HG03558 (cell line): Measurements from ENCODE around the gene BRPF1.

Experiments
- ATAC-seq: cut with Tn5 transposase; IDR thresholded peaks from one replicate; pipeline ENCODE4 v1.9.1; 2021; ENCODE audit warnings: moderate number of reproducible peaks; ENCODE audit not compliant: unreplicated experiment; ENCODE audit errors: extremely low read depth

BRPF1 gene

DNA sequence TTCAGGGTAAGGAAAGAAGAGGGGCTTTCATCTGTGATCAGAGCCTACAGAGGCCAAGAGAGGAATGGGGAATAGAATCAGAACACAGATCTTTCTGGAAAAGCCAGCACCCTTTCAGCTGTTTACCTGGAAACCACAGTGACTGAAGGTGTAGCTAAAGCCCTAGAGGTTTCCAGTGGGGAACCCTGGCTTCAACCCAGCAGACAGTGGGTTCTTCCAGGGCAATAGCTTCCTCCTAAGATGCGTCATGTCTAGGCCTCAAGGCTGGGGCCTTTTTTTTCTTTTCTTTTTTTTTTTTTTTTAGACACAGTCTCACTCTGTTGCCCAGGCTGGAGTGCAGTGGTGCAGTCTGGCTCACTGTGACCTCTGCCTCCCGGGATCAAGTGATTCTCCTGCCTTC lies 31.0 kb upstream of the BRPF1 start:
- no peak for ATAC-seq

DNA sequence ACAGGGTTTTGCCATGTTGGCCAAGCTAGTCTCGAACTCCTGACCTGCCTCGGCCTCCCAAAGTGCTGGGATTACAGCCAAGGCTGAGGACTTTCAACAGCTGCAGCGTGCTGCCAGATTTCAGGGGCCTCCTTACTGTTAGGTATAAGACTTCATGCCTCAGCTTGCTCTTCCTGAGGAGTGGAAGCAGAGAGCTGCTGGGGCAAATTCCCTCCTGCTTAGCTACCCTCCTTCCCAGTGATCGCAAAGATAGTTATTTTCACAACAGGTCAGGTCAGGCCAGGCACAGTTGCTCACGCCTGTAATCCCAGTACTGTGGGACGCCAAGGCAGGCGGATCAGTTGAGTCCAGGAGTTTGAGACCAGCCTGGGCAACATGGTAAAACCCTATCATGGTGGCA lies 30.5 kb upstream of the BRPF1 start:
- ATAC-seq = no peak

DNA sequence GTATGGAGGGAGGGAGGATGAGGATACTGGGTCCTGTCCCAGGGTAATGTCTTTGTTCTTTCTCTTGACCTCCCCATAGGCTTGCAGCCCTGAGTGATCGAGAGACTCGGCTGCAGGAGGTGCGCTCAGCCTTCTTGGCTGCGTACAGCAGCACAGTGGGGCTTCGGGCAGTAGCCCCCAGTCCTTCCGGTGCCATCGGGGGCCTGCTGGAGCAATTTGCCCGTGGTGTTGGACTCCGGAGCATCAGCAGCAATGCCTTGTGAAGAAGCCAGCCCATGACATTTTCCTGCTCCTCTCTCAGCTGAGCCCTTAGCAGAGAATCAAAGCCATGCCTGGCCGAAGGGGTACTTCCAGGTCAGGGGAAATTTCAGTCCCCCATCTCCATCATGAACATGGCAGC lies 29.8 kb upstream of the BRPF1 start:
- no peak for ATAC-seq

DNA sequence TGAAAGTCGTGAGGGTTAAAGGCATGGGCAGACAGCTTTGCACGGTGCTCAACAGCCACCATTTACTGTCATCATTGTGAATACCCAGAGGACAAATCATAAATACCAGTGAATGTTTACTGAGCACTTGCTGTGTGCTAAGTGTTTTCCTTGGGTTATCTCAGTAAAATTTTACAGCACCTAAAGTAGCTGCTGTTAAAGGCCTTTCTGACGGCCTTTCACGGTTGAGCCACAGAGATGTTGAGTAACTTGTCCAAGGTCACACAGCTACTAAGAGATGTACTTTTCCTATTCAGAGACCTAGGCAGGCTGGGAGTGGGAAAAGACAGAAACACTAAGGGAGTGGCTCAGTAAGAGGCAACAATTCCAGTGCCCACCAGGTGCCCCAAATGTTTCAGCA lies 28.3 kb upstream of the BRPF1 start:
- ATAC-seq = no peak

DNA sequence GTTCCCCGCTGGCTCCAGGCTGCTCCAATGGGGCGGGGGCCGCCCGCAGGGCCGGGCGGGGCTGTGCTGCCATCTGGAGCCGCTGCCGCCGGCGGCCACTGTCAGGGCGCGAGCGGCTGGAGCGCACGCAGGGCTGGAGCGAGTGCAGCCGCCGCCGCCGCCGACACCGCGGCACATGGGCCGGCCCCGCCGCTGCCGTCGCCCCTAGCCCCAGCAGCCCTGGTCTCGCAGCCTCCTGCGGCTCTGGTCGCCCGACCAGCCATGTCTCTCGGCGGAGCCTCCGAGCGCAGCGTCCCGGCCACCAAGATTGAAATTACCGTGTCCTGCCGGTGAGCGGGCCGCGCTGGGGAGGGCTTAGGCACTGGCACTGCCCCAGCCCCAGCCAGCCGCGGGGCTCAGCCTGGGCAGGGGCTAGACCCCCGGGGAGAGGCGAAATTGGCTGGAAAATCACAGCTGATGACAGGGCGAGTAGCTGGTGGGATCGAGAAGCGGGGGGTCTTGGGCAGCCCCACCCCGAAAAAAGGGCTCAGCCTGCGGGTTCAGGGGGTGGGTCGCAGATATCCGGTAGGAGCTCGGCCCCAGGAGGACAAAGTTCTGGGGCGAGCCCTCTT lies 27.7 kb upstream of the BRPF1 start, which contains the start of gene CPNE9:
Gene CPNE9, plus strand, starts transcription at position 98 of the 611 bp plus-strand sequence. Its CDS starts 164 bp downstream, at position 262.
- no peak for ATAC-seq

DNA sequence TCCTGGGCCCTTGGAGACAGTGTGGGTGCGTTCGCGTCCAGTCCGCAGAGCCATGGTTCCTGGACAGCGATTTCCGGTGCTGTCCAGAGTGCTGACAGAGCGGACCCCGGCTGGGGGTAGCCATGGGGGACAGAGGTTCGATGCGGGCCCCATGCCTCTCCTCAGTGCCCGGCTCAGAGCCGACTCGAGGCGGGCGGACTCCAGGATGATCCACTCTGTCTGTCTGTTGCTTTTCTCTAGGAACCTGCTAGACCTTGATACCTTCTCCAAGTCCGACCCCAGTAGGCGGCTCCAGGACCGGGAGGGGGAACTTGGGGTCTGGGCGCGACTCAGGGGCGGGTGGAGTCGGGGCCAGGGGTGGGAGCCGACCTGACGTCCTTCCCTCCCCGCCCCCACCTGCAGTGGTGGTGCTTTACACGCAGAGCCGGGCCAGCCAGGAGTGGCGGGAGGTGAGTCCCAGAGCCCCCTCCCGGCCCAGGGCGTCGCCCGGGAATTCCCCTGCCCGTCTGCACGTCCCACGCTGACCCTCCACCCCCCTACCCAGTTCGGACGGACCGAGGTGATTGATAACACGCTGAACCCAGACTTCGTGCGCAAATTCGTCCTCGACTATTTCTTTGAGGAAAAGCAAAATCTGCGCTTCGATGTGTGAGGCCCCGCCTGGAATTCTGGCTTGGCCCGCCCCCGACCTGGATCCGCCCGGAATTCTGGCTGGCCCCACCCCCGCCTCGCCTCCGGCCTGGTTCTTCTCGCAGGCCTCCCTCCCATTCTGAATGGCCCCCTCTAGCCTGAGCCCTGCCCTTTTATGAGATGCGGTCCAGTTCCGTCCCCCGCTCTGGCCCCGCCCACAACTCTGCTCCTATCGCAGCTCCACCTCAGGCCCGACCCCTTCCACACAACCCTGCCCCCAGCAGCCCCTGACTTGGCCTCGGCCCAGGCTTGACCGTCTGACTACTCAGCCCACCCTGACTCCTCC lies 26.9 kb upstream of the BRPF1 start:
- ATAC-seq = no peak

DNA sequence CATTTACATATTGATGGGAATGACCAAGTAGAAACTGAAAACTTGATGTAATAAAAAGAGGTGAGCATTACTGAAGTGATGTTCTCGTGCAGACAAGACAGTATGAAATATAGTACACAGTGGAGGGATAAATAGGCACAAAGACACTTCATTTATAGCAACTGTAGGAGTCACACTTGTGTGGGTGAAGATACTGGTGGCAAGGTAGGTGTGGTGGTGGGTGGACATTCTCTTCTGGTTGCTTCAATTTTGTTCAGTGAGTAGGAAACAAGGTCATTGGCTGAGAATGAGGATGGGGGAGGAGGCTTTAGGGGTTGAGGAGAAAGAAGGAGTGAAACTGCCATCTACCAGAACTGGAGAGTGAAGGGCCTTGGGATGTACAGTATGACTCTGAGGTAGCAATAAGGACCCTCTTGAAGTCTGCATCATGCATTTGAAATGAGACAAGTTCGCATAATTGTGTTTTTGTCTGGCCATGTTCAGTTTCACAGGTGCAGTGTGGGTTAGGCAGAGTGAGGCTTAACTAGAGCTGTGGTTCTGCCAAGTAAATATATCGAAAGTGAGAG lies 21.3 kb upstream of the BRPF1 start:
- no peak for ATAC-seq

DNA sequence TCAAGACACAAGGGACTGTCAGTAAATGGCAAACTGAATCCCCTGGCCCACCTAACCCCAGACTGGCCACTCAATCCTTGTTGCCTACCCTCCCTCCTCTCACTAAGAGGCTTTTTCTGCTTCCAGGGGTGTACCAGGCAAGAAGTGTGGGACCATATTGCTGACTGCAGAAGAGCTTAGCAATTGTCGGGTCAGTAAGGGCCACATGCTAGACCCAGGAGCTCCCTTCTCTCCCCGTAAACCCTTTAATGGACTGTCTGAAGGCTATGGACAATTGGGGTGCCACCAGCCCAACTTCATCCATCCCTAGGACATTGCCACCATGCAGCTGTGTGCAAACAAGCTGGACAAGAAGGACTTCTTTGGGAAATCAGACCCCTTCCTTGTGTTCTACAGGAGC lies 19.1 kb upstream of the BRPF1 start:
- no peak for ATAC-seq

DNA sequence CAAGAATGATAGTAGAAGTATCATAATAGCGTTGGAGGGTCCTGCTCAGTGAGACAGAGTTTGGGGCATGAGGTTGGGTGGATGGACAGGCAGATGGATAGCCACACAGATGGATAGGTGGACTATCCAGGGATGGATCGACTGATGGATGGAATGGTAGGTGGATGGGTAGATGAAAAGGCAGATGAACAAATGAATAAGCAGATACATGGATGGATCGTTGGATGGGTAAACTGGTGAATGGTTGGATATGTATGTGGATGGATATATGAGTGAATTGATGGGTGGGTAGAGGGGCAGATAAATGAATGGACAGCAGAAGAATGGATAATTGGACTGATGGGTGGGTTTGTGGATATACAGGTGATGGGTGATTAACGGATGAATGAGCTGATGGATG lies 18.4 kb upstream of the BRPF1 start:
- no peak for ATAC-seq

DNA sequence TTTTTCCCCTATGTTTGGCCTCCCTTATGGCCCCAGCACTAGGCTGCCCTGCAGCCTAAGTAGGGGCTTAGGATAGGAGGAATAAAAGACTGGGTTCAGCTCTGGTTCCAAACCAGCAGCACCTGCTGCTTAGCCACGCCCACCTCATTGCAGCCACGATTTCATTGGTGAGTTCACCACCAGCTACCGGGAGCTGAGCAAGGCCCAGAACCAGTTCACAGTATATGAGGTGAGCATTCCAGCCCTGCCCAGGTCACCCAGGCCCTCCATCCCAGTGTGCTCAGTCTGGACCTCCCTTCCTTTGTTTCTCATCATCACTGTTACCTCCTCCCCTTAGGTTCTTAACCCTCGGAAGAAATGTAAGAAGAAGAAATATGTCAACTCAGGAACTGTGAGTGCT lies 16.4 kb upstream of the BRPF1 start:
- ATAC-seq = no peak

DNA sequence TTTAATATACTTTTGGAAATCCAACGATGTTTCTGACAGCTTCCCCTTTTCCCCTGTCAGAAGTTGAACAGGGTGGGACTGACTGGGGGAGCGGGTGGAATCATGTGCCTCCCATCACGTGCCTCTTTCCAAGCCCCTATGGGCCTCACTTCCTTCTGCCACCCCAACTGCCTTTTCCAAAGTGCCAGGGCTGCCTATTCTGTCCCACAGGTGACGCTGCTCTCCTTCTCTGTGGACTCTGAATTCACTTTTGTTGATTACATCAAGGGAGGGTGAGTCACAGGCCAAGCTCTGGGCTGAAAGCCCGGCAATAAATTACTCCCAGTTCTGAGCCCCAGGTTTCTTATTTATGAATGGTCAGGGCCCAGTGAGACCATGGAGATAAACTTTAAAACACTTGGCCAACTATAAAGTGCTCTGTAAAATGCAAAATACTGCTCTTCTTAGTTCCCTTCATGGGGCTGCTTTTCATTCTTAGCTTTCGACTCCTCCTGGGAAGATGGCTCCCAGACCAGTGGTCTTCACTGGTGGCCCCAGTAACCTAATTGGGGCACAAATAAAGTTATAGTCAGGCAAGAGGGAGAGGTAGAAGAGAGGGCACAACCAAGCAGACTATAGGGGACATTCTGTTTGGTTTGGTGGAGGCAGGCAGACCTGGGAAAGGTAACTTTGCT lies 15.6 kb upstream of the BRPF1 start:
- no peak for ATAC-seq

DNA sequence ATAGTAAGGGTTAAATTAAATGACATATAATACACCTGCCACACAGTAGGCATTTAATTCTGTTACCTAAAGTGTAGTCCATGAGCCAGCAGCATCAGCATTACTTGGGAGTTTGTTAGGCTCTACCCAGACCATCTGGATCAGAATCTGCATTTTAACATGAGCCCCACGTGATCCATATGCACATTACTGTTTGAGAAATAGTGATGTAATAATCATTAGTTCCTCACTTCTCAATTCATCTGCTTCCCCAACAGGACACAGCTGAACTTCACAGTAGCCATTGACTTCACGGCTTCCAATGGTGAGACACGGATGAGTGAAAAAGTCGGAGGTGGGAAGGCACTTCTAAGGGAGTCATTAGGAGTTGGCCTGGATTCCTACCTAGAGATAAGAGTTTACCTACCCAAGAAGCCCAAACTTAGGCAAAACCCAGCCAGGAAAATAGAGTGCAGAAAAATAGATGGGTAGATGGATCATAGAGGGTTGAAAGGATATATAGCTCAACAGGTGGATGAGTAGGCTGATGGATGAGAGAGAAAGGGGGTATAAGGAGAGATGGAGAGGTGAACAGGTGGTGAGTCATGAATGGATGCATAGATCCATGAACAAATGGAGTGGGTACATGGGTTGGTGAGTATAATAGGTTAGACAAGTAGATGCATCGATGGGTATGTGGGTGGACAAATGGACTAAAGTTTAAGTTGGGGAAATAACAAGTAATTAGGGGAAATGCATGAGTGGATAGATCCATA lies 14.6 kb upstream of the BRPF1 start:
- ATAC-seq = no peak

DNA sequence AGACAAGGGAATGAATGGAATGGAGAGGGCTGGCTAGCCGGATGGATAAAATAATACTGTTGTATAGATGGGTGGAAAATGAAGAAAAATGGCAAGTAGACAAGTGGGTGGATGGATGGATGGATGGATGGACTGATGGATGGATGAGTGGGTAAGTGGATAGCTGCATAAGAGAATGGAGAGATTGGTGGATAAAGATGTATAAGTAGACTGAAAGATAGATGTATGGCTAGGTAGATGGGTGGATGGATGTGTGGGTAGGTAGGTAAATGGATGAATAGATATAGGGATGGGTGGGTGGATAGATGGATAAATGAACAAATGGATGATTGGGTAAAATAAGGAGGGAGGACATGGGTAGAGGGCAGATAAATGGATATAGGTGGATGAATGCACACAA lies 14.0 kb upstream of the BRPF1 start:
- ATAC-seq = no peak

DNA sequence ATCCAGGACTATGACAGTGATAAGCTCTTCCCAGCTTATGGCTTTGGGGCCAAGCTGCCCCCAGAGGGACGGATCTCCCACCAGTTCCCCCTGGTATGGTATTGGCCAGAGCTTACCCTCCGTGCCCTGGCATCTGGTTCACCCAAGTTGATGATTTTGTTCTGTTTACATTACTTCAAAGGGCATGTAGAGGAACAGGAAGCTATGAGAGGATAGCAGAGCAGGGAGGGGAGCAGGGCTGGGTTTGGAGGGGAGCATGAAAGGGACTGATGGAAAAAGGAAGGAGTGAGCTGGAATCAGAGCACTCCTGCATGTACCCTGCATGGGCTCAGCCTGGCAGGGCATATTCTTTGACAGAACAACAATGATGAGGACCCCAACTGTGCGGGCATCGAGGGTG lies 13.4 kb upstream of the BRPF1 start:
- no peak for ATAC-seq

DNA sequence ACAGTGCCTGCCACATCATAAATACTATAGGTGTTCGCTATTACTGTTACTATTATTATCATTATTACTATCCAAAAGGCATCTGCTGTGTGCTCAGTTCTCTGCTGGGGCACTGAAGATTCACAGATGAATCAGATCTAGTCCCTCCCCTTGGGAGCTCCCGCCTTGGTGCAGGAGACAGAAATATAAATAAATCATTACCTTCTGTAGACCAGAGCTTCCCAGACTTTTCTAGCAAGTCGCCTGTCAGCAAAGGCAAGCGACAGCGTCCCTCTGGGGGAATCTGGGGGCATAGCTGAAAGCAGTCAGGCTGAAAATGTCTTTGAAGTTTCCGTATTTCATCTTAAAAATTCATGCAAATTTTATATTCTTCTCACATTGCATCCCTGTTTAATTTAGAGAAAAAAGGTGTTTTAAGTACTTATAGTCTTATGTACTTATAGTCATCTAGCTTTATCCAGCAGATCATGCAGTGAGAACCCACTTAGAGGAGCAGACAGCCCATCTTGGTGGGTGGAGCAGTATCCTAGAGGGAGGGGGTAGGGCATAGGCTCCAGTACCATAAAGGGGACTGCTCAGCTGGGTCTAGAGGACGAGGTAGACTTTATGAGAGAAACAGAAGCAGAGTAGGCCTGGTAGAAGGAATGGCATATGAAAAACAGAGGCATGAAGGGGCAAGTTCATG lies 10.4 kb upstream of the BRPF1 start:
- no peak for ATAC-seq

DNA sequence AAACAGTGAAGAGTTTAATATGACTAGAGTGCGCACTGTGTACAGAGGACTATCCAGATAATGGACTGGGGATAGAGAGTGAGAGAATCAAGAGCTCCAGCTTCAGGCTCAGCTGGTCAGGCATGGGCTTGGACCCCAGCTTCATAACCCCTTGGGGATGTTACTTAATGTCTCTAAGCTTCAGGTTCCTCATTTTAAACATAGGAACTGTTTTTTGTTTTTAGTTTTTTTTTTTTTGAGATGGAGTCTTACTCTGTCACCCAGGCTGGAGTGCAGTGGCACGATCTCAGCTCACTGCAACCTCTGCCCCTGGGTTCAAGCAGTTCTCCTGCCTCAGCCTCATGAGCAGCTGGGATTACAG lies 9.9 kb upstream of the BRPF1 start:
- ATAC-seq = no peak

DNA sequence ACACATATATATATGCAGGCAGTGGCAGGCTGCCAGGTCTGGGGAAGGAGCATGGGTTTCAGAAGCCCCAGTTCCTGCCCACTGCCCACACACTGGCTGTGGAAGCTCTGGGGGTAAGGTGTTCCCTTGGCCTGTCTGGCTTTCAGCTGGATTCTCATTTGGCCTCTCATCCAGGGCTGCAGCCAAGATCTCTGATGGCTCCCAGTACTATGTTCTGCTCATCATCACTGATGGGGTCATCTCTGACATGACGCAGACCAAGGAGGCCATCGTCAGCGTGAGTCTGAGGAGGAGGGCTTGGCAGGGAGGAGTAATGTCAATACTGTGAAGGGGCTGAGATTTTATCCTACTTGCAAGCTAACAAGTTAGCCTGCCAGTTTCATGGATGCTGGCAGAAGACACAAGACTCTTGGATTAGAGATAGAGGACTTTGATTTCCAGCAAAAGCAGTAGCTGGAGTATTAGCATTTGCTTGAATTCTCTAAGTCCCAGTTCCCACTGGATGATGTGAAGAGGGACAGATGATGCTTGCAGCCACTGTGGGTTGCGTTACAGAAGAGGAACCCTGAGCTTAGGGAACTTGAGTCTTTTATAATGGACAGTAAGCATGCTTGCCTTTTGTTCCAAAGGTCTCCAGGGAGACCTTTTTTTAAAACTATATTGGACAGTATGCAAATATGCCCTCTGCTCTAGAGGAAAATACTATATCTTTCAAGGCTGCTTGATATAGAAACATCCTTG lies 5.6 kb upstream of the BRPF1 start:
- ATAC-seq = no peak

DNA sequence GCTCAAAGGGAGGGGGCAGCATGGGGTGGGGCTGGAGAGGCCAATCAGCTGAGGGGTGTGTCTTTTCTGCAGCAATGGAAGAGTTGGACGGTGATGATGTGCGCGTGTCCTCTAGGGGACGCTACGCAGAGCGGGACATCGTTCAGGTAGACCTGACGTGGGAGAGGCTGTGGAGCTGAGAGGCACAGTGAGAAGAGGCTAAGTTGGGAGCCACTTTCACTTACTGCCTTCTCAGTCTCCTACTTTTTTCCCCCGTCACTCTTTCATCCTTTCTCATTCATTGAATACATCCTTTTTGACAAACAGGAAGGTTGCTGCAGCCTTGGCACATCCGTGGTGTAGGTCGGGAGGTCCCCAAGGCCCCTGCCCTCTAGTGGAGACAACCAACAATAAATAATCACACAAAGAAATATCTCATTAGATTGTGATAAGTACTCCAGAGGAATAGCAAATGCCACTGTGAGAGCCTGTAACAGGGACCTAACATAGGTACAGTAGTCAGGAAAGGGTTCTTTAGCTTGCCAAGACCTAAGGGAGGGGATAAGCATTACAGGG lies 4.4 kb upstream of the BRPF1 start:
- ATAC-seq = no peak

DNA sequence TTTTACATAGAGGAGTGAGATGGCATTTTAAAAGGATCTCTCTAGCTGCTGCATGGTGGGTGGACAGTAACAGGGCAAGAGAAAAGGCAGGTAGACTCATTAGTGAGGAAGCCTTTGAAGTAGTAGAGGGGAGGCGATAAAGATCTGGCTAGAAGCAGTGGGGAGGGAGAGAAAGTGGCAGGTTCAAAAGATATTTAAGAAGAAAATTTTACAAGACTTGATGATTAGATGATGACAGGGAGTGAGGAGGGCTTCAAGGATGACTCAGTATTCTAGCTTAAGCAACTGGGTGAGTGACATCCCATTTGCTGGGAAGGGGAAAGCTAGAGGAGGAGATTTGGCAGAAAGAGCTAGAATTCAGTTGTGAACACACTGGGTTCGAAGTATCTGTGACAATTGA lies 3.8 kb upstream of the BRPF1 start:
- no peak for ATAC-seq
